ENCODE measurements around the gene LRRC10.

Gene LRRC10

DNA sequence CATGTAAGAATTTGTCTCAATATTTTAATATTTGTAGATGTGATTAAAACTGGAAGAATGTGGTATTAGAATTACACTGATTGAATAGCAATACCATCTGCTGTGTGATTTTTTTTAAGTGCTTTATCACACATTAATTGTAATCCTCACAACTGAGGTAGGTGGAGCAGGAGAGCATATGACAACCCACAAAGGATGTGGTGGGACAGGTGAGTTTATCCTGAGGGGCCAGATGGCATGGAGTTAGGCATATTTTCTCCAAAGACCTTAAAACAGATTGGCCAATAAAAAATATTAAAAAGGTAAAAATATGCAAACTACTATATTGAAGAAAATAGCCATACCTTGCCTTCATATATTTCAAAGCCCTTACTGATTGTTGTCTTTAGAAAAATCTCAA lies 7.8 kb downstream of the LRRC10 start:
- TF ChIP-seq, protein P1, sequence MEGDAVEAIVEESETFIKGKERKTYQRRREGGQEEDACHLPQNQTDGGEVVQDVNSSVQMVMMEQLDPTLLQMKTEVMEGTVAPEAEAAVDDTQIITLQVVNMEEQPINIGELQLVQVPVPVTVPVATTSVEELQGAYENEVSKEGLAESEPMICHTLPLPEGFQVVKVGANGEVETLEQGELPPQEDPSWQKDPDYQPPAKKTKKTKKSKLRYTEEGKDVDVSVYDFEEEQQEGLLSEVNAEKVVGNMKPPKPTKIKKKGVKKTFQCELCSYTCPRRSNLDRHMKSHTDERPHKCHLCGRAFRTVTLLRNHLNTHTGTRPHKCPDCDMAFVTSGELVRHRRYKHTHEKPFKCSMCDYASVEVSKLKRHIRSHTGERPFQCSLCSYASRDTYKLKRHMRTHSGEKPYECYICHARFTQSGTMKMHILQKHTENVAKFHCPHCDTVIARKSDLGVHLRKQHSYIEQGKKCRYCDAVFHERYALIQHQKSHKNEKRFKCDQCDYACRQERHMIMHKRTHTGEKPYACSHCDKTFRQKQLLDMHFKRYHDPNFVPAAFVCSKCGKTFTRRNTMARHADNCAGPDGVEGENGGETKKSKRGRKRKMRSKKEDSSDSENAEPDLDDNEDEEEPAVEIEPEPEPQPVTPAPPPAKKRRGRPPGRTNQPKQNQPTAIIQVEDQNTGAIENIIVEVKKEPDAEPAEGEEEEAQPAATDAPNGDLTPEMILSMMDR (IDR thresholded peaks at IDR 0.05; ENCODE audit: low read depth, low read length), result no peak; the same call in 1 of the 2 replicates
- DNase-seq (ENCODE audit: extremely low read depth, low read depth), result no peak

DNA sequence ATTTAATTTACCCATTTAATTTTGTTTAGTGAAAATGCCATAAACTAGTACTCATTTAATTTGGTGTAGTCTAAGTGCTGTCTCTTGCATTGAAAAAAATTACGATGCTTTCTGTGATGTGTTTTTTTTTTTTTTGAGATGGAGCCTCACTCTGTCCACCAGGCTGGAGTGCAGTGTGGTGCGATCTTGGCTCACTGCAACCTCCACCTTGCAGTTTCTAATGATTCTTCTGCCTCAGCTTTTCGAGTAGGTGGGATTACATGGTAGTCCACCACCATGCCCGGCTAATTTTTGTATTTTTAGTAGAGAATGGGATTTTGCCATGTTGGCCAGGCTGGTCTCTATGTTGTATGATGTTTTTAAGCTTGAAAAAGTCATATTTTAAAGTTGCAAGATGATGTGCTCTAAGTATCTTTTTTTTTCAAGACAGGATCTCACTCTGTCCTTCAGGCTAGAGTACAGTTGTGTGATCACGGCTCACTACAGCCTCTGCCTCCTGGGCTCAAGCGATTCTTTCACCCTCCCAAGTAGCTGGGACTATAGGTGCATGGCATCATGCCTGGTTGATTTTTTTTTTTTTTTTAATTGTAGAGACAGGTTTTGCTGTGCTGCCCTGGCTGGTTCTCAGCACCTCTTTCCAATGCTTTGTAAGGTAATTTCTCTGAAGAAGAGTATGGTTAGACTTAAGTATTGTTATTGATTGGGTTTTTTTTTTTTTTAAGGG lies 8.6 kb downstream of the LRRC10 start:
- TF ChIP-seq, protein P1 (IDR thresholded peaks at IDR 0.05; ENCODE audit: low read depth, low read length), result no peak
- no peak for DNase-seq (ENCODE audit: extremely low read depth, low read depth)

DNA sequence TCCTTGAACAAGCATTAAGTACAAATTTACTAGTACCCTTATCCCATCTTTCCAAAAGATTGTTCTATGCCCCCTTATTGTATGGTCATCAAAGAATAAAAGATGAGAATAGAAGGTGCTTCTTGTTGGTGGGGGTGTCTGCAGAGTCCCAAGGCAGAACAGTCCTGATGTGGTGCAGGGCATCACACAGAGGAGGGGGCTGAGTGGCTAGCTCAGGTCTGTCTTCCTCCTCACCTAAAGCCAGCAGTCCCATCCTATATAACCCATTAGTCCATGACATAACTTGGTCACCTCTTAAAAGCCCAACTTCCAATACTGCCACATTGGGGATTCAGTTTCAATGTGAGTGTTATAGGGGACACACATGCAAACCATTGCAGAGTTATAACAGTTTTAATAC lies 9.9 kb downstream of the LRRC10 start:
- TF ChIP-seq, protein P1 (IDR thresholded peaks at IDR 0.05; ENCODE audit: low read depth, low read length), result no peak
- DNase-seq (ENCODE audit: extremely low read depth, low read depth), result no peak

DNA sequence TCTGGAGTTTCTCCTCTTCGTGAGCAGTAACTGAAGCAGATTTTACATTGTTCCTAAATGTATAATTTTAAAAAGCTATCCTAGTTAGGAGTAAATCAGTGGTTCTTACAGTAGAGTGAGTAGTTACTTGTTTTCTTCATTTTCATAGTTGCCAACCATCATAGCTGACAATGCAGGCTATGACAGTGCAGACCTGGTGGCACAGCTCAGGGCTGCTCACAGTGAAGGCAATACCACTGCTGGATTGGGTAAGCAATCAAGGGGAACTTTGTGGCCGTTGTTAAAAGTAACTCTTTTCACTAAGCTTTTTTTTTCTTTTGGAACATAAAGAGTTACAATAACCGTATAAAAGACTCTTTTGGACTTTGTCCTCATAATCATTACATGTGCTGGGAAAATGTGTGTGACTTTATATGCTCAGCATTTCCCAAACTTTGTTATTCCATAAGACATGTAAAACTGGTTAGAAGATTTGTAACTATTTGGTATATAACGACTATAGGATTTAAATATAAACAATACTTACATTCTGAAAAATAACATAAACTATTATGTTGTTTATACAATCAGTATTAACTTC lies 12.4 kb downstream of the LRRC10 start:
- DNase-seq (ENCODE audit: extremely low read depth, low read depth), result no peak
- TF ChIP-seq, protein P1 (IDR thresholded peaks at IDR 0.05; ENCODE audit: low read depth, low read length), result no peak

DNA sequence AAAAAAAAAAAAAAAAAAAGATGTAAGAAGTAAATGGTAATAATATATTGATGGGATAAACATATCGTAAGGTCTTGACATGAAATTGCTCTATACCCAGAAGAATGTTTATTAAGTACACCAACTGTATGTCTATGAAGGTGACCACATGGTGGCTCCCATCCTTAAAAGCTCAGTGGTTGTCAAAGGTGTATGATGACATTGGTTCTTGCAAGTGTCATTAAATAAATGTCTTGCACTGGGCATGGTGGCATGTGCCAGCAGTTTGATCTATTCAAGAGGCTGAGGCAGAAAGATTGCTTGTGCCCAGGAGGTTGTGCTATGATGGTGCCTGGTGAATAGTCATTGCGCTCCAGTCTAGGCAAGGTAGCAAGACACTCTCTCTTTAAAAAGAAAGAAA lies 15.0 kb downstream of the LRRC10 start:
- DNase-seq (ENCODE audit: extremely low read depth, low read depth), result no peak
- TF ChIP-seq, protein P1 (IDR thresholded peaks at IDR 0.05; ENCODE audit: low read depth, low read length), result no peak

DNA sequence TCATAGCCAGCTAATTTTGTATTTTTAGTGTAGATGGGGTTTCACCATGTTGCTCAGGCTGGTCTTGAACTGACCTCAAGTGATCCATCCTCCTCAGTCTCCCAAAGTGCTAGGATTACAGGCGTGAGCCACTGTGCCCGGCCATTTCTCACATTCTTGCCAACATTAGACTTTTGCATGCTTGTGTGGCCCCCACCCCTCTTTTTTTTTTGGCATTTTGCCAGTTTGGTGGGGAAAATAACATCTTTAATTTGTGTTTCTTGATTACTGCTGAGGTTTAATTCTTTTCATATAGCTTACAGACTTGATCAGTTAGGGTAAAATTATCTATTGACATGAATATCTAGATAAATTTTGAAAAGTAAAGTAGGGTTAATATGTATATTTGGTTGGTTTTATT lies 21.6 kb downstream of the LRRC10 start:
- DNase-seq (ENCODE audit: extremely low read depth, low read depth), result no peak
- TF ChIP-seq, protein P1 (IDR thresholded peaks at IDR 0.05; ENCODE audit: low read depth, low read length), result no peak

DNA sequence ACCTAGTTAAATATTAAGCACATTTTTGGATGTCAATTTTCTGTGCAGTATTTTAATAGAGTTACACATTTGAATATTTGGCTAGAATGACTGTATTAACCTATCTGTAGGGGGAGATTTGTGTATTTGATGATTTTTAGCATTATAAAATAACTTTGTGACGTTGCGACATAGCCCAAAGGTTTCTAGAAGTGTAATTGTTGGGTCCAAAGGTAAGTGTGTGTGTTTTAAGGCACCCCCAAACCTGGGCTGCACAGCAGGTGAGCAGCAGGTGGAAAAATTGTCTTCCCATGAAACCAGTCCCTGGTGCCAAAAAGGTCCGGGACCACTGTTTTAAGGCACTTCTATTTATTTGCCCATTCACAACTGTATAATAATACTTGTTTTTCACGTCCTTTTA lies 22.2 kb downstream of the LRRC10 start:
- no peak for DNase-seq (ENCODE audit: extremely low read depth, low read depth)
- TF ChIP-seq, protein P1 (IDR thresholded peaks at IDR 0.05; ENCODE audit: low read depth, low read length), result no peak
